ENCODE results near the gene METTL15.

- TF ChIP-seq CTCF (IDR thresholded peaks at IDR 0.05) (no peak), RAD21 (conservative IDR thresholded peaks at IDR 0.05 in 1 of 2, IDR thresholded peaks at IDR 0.05 in 1 of 2) (no peak), MYC (IDR thresholded peaks at IDR 0.05; ENCODE audit: borderline replicate concordance, low read length) (no peak), MAZ (IDR thresholded peaks at IDR 0.05; ENCODE audit: borderline replicate concordance, low read depth, low read length) (no peak), POLR2A (IDR thresholded peaks at IDR 0.05; ENCODE audit: low read length) (no peak), SMC3 (IDR thresholded peaks at IDR 0.05) (no peak), NR3C1 (IDR thresholded peaks at IDR 0.05) (no peak), PBX3 (IDR thresholded peaks at IDR 0.05) (no peak), PHF8 (IDR thresholded peaks at IDR 0.05; ENCODE audit: borderline replicate concordance, low read depth) (no peak), CHD2 (IDR thresholded peaks at IDR 0.05; ENCODE audit: low read length, partially characterized antibody) (no peak), CEBPB (IDR thresholded peaks at IDR 0.05) (no peak)
Observed at GRCh38 chr11:28105869-28106268, 2.3 kb upstream of the METTL15 start.
